ENCODE results near the gene CBX6. TPM values are rescaled to one million over a fixed set of nuclear protein-coding genes. Genes with fewer than 3 reads are reported as not detected.

Gene CBX6
- polyA plus RNA-seq, 1 donor from 2014 or later, result 7.1 TPM

DNA sequence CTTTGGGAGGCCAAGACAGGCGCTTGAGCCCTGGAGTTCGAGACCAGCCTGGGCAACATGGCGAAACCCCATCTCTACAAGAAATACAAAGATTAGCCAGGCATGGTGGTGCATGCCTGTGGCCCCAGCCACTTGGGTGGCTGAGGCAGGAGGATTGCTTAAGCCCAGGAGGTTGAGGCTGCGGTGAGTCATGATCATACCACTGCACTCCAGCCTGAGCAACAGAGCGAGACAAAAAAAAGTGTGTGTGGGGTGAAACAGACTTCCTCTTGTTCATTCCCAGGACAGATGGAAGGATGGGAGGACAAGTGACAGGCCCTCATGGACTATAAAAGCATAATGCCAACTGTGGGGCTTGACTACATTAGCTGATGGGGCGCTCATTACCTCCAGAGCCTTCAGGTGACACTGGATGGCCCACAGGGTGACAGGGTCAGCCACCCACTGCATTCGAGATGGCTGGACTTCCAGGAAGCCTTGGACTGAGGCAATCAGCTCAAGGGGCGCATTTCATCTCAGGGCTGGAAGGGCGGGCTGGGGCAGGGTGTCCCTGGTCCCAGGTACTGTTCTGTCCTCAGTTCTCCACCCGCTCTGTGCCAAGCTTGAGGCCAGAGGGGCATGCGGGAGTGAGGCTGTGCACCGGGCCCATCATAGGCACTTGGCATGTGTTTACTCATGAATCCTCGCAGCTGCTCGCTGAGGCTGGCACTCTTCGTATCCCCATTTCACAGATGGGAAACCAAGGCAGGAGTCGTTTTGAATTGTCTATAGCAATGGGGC lies 40.7 kb downstream of the CBX6 start:
- H3K4me1 Mint-ChIP-seq, result no peaks in the 10 kb centered on the region
- H3K9me3 Mint-ChIP-seq, result no peaks in the 10 kb centered on the region
- no peaks in the 10 kb centered on the region for H3K36me3 Mint-ChIP-seq
- H3K27ac Mint-ChIP-seq, result no peak overlapping the region
- peak overlapping the region in 1 of 4 donors; percentile 52 for H3K4me3 Mint-ChIP-seq
- H3K27me3 Mint-ChIP-seq, result peaks cover 11% of the 10 kb centered on the region

DNA sequence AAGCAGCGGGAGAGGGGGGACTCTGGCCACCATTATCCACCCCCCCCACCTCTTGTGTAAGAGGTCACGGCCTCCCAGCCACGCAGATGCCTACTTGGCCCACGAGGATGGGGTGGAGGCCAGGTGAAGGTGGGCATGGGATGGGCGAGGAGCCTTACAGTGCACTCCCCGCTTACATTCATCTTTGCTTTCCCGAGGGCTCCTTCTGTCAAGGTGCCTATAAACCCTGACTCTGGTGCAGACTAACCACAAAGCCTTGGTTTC lies 41.2 kb downstream of the CBX6 start:
- H3K36me3 Mint-ChIP-seq, result no peaks in the 10 kb centered on the region
- no peaks in the 10 kb centered on the region for H3K9me3 Mint-ChIP-seq
- H3K4me1 Mint-ChIP-seq, result no peaks in the 10 kb centered on the region
- no peak overlapping the region for H3K4me3 Mint-ChIP-seq
- H3K27ac Mint-ChIP-seq, result no peak overlapping the region
- H3K27me3 Mint-ChIP-seq, result peaks cover 8% of the 10 kb centered on the region

DNA sequence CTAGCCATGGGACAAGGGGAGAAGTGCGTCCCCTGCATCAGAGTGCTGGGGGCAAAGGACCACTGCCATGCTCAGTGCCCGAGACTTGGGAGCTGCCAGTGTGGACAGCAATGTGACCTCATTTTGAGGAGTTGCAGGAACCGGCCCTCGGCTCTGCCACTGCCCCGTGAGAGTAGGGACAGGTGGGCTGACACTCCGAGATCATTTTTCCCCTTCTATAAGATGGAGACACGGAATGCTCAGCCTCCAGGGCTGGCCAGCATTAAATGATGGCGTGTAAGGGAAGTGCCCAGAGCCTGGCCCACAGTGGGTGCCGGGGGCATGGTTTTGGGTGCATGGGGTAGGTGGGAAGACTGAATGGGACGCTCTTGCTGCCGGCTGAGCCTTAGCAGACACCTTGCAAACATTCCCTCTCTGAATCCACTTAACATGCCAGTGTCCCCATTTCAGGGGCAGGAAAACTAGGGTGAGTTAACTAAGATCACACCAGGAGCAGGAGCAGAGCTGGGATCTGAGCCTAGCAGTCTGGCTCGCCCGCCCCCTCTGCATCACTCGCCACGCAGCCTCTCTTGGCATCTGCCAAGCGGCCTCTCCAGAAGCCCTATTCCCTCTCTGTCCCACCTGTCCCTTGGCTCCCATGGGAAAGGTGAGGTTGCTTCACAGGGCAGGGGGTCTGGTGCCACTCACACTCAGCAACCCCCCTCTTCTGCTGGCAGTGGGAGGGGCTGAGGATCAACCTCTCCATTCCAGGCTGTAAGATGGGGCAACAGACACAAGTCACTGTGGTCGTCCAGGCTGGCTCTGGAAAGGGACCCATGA lies 41.8 kb downstream of the CBX6 start:
- Mint-ChIP-seq H3K27ac (no peak overlapping the region), H3K4me3 (no peak overlapping the region), H3K4me1 (no peaks in the 10 kb centered on the region), H3K27me3 (peaks cover 8% of the 10 kb centered on the region), H3K36me3 (no peaks in the 10 kb centered on the region), H3K9me3 (no peaks in the 10 kb centered on the region)

DNA sequence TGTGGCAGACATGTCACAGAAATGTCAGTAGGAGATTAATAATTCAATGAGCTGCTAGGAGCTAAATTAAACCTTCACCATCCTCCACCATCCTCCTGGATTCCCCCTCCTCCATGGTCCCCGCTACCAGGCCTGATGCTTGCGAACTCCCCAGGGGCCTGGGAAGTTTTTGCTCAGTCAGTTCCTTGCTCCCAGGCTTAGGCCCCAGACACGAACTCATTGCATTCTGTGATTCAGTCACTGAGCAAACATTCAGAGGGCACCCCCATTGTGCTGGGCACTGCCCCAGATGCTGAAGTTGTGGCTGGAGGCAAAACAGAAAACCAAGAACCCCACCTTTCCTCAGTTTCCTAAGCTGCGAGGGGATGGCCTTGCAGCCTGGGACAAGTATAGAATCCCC lies 42.5 kb downstream of the CBX6 start:
- H3K27me3 Mint-ChIP-seq, result peaks cover 8% of the 10 kb centered on the region
- no peaks in the 10 kb centered on the region for H3K9me3 Mint-ChIP-seq

DNA sequence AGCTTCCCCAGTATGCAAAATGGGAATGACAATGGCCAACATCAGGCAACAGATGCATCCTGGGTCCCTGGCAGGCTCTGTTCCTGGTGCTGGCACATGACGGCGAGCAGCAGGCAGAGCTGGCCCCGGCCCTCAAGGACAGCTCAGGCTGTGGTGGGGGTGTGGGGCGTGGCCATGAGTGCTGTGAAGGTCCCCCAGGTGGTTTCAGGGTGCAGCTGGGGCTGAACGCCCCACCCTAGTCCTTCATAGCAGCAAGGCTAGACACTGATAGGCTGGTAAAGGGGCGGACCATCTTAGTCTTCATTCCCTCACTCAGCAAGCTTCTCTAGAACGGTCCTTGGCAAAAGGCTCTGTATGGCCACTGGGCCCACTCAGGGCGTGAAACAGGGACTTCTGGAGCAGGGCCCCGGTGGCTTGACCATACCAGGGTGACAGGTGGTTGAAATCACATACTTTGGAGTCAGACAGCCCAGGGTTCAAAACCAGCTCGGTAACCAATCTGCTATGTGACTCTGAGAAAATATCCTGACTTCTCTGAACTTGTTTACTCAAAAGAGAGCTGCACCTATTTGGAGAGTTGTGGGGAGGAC lies 43.3 kb downstream of the CBX6 start:
- Mint-ChIP-seq H3K4me3 (no peak overlapping the region), H3K9me3 (no peaks in the 10 kb centered on the region), H3K27ac (no peak overlapping the region), H3K4me1 (peaks cover 0 to 3% (median 0%) of the 10 kb centered on the region in 3 donors), H3K27me3 (peaks cover 7% of the 10 kb centered on the region), H3K36me3 (no peaks in the 10 kb centered on the region)

More for the DNA sequence above, 42.5 kb downstream of the CBX6 start:
- Mint-ChIP-seq H3K4me3 (no peak overlapping the region), H3K4me1 (no peaks in the 10 kb centered on the region), H3K36me3 (no peaks in the 10 kb centered on the region), H3K27ac (no peak overlapping the region)

GRCh38 chr22:38828191-38828590 lies 43.8 kb downstream of the CBX6 start:
- Mint-ChIP-seq H3K36me3 (no peaks in the 10 kb centered on the region), H3K9me3 (no peaks in the 10 kb centered on the region), H3K4me1 (peaks cover 0 to 3% (median 0%) of the 10 kb centered on the region in 3 donors), H3K4me3 (peak overlapping the region in 1 of 4 donors; percentile 27), H3K27ac (no peak overlapping the region), H3K27me3 (peaks cover 8% of the 10 kb centered on the region)

- Mint-ChIP-seq H3K4me3 (no peak overlapping the region), H3K27ac (no peak overlapping the region), H3K4me1 (peaks cover 0 to 3% (median 0%) of the 10 kb centered on the region in 3 donors), H3K9me3 (no peaks in the 10 kb centered on the region), H3K36me3 (no peaks in the 10 kb centered on the region), H3K27me3 (peaks cover 8% of the 10 kb centered on the region)
These were observed 44.5 kb downstream of the CBX6 start for GRCh38 chr22:38827510-38827909.

- H3K4me3 Mint-ChIP-seq, result no peak overlapping the region
- H3K27me3 Mint-ChIP-seq, result peaks cover 8% of the 10 kb centered on the region
- no peak overlapping the region for H3K27ac Mint-ChIP-seq
These were observed 45.2 kb downstream of the CBX6 start for GRCh38 chr22:38826801-38827200.

GRCh38 chr22:38826386-38826785 lies 45.6 kb downstream of the CBX6 start:
- Mint-ChIP-seq H3K9me3 (no peaks in the 10 kb centered on the region), H3K4me3 (no peak overlapping the region), H3K27me3 (peaks cover 8% of the 10 kb centered on the region), H3K27ac (no peak overlapping the region), H3K4me1 (peaks cover 0 to 3% (median 0%) of the 10 kb centered on the region in 3 donors), H3K36me3 (no peaks in the 10 kb centered on the region)

More at GRCh38 chr22:38826801-38827200, 45.2 kb downstream of the CBX6 start:
- peaks cover 0 to 3% (median 0%) of the 10 kb centered on the region in 3 donors for H3K4me1 Mint-ChIP-seq
- no peaks in the 10 kb centered on the region for H3K9me3 Mint-ChIP-seq
- H3K36me3 Mint-ChIP-seq, result no peaks in the 10 kb centered on the region

GRCh38 chr22:38824585-38824984 lies 47.4 kb downstream of the CBX6 start:
- Mint-ChIP-seq H3K4me3 (no peak overlapping the region), H3K27ac (peak overlapping the region in 1 of 3 donors; percentile 89), H3K9me3 (no peaks in the 10 kb centered on the region), H3K27me3 (peaks cover 14% of the 10 kb centered on the region), H3K4me1 (peaks cover 0 to 3% (median 0%) of the 10 kb centered on the region in 3 donors), H3K36me3 (no peaks in the 10 kb centered on the region)

DNA sequence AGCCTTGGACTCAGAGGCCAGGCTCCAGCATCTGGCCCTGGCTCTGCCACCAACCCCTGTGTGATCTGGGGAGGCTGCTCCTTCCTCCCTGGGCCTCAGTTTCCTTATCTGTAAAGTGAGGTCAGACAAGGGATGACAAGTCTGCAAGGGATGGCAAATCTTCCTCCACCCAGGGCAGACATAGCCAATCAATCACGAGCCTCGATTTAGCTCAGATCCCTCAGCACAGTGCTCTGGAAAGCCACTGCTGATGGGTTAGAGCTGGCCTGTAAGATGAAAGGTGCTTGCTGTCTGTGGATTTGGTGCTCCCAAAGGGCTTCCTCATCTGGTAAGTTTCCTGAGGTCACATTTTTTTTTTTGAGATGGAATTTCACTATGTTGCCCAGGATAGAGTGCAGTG lies 48.4 kb downstream of the CBX6 start:
- H3K36me3 Mint-ChIP-seq, result no peaks in the 10 kb centered on the region
- peaks cover 12% of the 10 kb centered on the region for H3K27me3 Mint-ChIP-seq
- no peaks in the 10 kb centered on the region for H3K9me3 Mint-ChIP-seq
- peaks cover 0 to 3% (median 0%) of the 10 kb centered on the region in 3 donors for H3K4me1 Mint-ChIP-seq
- H3K27ac Mint-ChIP-seq, result no peak overlapping the region
- H3K4me3 Mint-ChIP-seq, result no peak overlapping the region

DNA sequence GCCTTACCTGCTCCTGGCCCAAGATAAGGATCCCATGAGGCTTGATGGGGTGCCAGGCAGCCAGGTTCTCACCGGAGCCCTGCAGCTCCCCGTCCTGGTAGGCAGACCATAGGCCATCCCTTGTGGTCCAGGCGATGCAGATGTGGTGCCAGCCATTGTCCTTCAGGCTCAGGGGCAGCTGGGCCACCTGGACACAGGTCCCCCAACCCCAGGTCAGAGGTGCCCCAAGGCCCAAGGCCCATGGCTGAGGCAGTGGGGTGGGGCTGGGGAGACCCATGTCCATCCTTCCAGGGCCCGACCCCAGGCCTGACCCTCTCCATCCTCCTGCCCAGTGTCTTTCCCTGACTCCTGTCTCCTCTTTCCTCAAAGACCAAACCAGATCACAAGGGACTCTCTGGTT lies 48.9 kb downstream of the CBX6 start:
- H3K36me3 Mint-ChIP-seq, result no peaks in the 10 kb centered on the region
- H3K4me1 Mint-ChIP-seq, result peaks cover 0 to 3% (median 0%) of the 10 kb centered on the region in 3 donors

GRCh38 chr22:38820020-38820419 lies 52.0 kb downstream of the CBX6 start:
- Mint-ChIP-seq H3K27ac (peak overlapping the region in 1 of 3 donors; percentile 20), H3K36me3 (no peaks in the 10 kb centered on the region), H3K9me3 (peaks cover 0 to 1% (median 0%) of the 10 kb centered on the region in 3 donors), H3K27me3 (peaks cover 18% of the 10 kb centered on the region), H3K4me3 (no peak overlapping the region), H3K4me1 (peaks cover 0 to 3% (median 0%) of the 10 kb centered on the region in 3 donors)

More for the DNA sequence above, 48.9 kb downstream of the CBX6 start:
- H3K9me3 Mint-ChIP-seq, result no peaks in the 10 kb centered on the region
- H3K4me3 Mint-ChIP-seq, result no peak overlapping the region
- peaks cover 13% of the 10 kb centered on the region for H3K27me3 Mint-ChIP-seq
- no peak overlapping the region for H3K27ac Mint-ChIP-seq

DNA sequence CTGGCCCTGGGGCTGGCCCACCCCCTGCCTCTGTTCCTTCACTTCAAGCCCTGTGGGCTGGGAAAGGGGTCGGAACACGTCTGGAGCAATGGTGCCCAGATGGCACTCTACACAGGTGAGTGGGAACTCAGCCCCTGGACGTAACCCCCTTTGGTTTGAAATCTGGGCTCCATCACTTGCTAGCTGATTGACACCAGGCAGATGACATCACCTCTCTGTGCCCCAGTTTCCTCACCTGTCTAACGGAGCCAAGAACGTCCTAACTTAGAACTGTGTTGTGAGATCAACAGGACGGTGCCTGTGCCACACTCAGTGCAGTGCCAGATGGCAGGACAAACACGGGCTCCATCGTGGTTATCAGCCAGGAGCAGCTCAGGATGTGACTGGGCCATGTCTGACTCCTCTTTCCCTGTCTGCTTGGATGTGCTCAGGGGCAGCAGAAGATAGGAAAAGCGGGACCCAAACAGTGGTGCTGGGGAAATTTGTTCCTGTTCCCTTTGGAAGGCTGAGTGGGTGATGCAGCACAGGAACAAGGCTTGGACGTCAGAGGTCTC lies 52.6 kb downstream of the CBX6 start:
- peaks cover 0 to 3% (median 1%) of the 10 kb centered on the region in 3 donors for H3K4me1 Mint-ChIP-seq
- H3K4me3 Mint-ChIP-seq, result no peak overlapping the region
- H3K27me3 Mint-ChIP-seq, result peaks cover 23% of the 10 kb centered on the region

DNA sequence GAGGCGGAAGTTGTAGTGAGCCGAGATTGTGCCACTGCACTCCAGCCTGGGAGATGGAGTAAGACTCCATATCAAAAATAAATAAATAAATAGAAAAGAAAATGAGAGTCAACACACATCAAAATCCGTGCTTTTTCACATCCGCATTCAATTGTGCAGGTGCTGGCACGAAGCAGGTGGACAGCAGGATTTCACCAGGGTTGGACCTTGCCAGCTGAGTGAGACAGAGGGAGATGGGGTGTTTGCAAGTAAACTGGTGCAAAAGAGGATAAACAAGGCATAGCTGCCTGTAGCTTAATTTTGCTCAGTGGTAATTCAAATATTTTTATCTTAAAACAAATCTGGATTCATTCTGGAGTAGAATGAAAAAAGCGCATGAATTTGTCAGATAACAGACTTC lies 54.8 kb downstream of the CBX6 start:
- Mint-ChIP-seq H3K4me3 (no peak overlapping the region), H3K27me3 (peaks cover 23% of the 10 kb centered on the region), H3K4me1 (peaks cover 0 to 1% (median 0%) of the 10 kb centered on the region in 3 donors), H3K9me3 (peaks cover 0 to 3% (median 0%) of the 10 kb centered on the region in 3 donors), H3K36me3 (no peaks in the 10 kb centered on the region), H3K27ac (no peak overlapping the region)

More for the DNA sequence above, 52.6 kb downstream of the CBX6 start:
- Mint-ChIP-seq H3K27ac (no peak overlapping the region), H3K36me3 (no peaks in the 10 kb centered on the region), H3K9me3 (peaks cover 0 to 3% (median 0%) of the 10 kb centered on the region in 3 donors)

Data from IgD-negative memory B cell (primary cell).